Tongue (tissue), 2 donors: ENCODE data around the gene PDZD8. TPM values are rescaled to one million over a fixed set of nuclear protein-coding genes. Genes with fewer than 3 reads are reported as not detected.
A peak's percentile ranks its signal among the peaks of the same experiment; 100 is the strongest.

Experiments used
- DNase-seq: peaks from one replicate; pipeline ENCODE4 v3.0.0-alpha.2; 2015
- total RNA-seq: library from RNA; depleted of rRNA; stranded (reverse); fragments of >200 nt; gene quantifications from one replicate; pipeline ENCODE4 v1.2.3, GENCODE V29; 2014

Gene PDZD8
- 22.6 TPM for total RNA-seq

GRCh38 chr10:117375360-117376178 lies at the start of gene PDZD8:
Gene PDZD8 (minus strand): TSS chr10:117375440. CDS start chr10:117375227, 213 bp downstream.
- peak; percentile 97 for DNase-seq

GRCh38 chr10:117424171-117424570 lies 48.9 kb upstream of the PDZD8 start:
- DNase-seq = no peak

GRCh38 chr10:117421985-117422384 lies 46.7 kb upstream of the PDZD8 start:
- DNase-seq = no peak

GRCh38 chr10:117420768-117421167 lies 45.5 kb upstream of the PDZD8 start:
- no peak for DNase-seq

GRCh38 chr10:117419921-117420320 lies 44.7 kb upstream of the PDZD8 start:
- DNase-seq = no peak

GRCh38 chr10:117419159-117419558 lies 43.9 kb upstream of the PDZD8 start:
- DNase-seq = no peak

GRCh38 chr10:117418121-117418520 lies 42.9 kb upstream of the PDZD8 start:
- DNase-seq = no peak

GRCh38 chr10:117417196-117417595 lies 42.0 kb upstream of the PDZD8 start:
- DNase-seq = peak; percentile 19

GRCh38 chr10:117413928-117414618 lies 38.8 kb upstream of the PDZD8 start:
- DNase-seq = no peak

GRCh38 chr10:117412469-117413010 lies 37.3 kb upstream of the PDZD8 start:
- no peak for DNase-seq

GRCh38 chr10:117411479-117412399 lies 36.5 kb upstream of the PDZD8 start:
- peak; percentile 35 for DNase-seq

- DNase-seq = no peak
Observed at GRCh38 chr10:117410557-117410956, 35.3 kb upstream of the PDZD8 start.

- peak; percentile 38 for DNase-seq
Observed at GRCh38 chr10:117409549-117410305, 34.5 kb upstream of the PDZD8 start.

- DNase-seq = no peak
Observed at GRCh38 chr10:117408436-117409384, 33.5 kb upstream of the PDZD8 start.

GRCh38 chr10:117405730-117406129 lies 30.5 kb upstream of the PDZD8 start:
- no peak for DNase-seq

GRCh38 chr10:117400329-117400728 lies 25.1 kb upstream of the PDZD8 start:
- no peak for DNase-seq

- DNase-seq = no peak
Observed at GRCh38 chr10:117399341-117400196, 24.3 kb upstream of the PDZD8 start.

- no peak for DNase-seq
Observed at GRCh38 chr10:117398029-117398428, 22.8 kb upstream of the PDZD8 start.
